Measurements from ENCODE around the gene PLCH2. TPM values are rescaled to one million over a fixed set of nuclear protein-coding genes. Genes with fewer than 3 reads are reported as not detected.
A peak's percentile ranks its signal among the peaks of the same experiment; 100 is the strongest.
"Not testable (repeated sequence)": the region's sequence is repeated elsewhere in the genome, so short reads cannot be mapped to it uniquely, and the experiment has no call there.

The PLCH2 gene
- total RNA-seq, 2 donors from 2014 or later: 5.7 to 27.4 TPM

DNA sequence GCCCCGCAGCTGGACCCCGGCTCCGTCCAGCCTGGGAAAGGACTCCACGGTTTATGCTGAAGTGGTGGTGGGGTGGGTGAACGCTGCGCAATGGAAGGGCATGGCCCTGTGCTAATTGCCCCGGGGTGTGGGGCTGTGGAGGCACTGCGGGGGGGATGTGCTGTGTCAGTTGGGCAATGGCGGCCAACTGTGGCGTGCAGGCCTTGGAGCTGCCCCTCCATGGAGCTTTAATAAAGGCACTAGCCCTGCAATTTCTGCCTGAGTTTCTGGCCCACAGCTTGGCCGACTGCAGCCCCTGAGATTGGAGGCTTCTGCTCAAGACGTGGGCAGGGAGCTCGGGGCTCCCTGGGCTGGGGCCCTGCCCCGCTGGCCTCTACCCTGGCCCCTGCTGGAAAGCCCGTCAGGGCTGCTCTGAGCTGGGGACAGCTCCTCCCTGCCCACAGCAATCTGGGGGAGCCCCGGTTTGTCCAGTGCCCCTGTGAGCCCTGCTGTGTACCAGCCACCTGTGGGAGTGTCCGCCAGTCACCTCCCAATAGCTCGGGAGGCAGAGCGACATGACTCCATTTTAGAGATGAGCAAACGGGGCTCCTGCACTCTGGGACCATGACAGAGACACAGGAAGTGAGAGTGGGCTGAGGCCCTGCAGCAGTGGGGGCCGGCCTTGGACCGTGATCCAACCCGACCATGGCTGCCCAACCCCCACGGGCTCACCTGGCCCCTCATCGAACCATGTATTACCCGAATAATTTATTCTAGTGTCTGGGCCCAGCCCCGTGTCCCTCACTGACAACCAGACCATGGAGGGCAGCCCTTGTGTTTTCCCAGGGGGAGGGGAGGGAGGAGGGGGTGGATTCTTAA lies 71.3 kb downstream of the PLCH2 start:
- intact Hi-C loops (cut with DNase I): no loop called here
- no peaks in the 10 kb centered on the region for H3K27me3 ChIP-seq

DNA sequence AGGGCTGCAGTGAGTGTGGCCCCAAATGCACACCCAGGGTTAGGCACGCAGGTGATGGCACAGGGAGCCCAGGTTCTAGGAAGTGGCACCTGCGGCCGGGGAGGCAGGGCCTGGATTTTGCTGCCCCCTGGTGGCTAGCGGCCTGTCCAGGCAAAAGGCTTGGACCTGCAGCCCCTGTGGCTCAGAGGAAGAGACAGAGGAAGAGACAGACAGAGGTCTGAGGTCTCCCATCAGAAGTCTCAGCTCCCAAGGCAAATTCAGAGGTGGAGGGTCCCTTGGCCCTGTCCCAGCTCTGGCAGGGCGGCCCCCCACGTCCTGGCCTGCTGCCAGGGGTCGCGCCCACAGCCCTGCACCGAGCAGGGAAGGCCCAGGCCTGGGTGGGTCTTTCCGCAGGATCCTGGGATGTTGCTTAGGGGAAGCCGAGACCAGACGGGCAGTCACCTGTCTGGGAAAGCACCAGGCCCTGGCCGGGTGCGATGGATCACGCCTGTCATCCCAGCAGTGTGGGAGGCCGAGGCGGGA lies 72.0 kb downstream of the PLCH2 start:
- ATAC-seq (peak; percentile 61), DNase-seq (peak; percentile 87 to 90 (median 88))
- Histone ChIP-seq H3K27ac (peak overlapping the region; percentile 77 to 96 (median 94)), H3K4me1 (peaks cover 49% of the 10 kb centered on the region), H3K4me3 (no peak overlapping the region), H3K27me3 (no peaks in the 10 kb centered on the region), H3K9me3 (no peaks in the 10 kb centered on the region), H3K36me3 (replicated peaks in 1 of 2; ENCODE audit: insufficient read depth in 1 of 2, low read depth in 2 of 2) (no peaks in the 10 kb centered on the region)
- WGBS, 2 donors: 7 to 10% methylated on average over 3 to 17 of the region's 17 CpGs
- intact Hi-C loops (cut with DNase I): no loop called here
- TF ChIP-seq, protein P1, sequence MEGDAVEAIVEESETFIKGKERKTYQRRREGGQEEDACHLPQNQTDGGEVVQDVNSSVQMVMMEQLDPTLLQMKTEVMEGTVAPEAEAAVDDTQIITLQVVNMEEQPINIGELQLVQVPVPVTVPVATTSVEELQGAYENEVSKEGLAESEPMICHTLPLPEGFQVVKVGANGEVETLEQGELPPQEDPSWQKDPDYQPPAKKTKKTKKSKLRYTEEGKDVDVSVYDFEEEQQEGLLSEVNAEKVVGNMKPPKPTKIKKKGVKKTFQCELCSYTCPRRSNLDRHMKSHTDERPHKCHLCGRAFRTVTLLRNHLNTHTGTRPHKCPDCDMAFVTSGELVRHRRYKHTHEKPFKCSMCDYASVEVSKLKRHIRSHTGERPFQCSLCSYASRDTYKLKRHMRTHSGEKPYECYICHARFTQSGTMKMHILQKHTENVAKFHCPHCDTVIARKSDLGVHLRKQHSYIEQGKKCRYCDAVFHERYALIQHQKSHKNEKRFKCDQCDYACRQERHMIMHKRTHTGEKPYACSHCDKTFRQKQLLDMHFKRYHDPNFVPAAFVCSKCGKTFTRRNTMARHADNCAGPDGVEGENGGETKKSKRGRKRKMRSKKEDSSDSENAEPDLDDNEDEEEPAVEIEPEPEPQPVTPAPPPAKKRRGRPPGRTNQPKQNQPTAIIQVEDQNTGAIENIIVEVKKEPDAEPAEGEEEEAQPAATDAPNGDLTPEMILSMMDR (IDR thresholded peaks at IDR 0.05): peak; percentile 93 to 96 (median 94)
- no peak for TF ChIP-seq POLR2A (IDR thresholded peaks at IDR 0.05)

More for the DNA sequence above, 71.3 kb downstream of the PLCH2 start:
- Histone ChIP-seq H3K36me3 (replicated peaks in 1 of 2; ENCODE audit: insufficient read depth in 1 of 2, low read depth in 2 of 2) (no peaks in the 10 kb centered on the region), H3K27ac (peak overlapping the region; percentile 77 to 96 (median 94)), H3K9me3 (no peaks in the 10 kb centered on the region), H3K4me1 (peaks cover 49% of the 10 kb centered on the region), H3K4me3 (no peak overlapping the region)
- ATAC-seq (no peak), DNase-seq (no peak)
- TF ChIP-seq, protein P1 (IDR thresholded peaks at IDR 0.05): no peak
- TF ChIP-seq POLR2A (IDR thresholded peaks at IDR 0.05): peak in 1 of 3 donors; percentile 53
- 19 to 36% methylated on average over 7 to 27 of the region's 27 CpGs for WGBS, 2 donors

DNA sequence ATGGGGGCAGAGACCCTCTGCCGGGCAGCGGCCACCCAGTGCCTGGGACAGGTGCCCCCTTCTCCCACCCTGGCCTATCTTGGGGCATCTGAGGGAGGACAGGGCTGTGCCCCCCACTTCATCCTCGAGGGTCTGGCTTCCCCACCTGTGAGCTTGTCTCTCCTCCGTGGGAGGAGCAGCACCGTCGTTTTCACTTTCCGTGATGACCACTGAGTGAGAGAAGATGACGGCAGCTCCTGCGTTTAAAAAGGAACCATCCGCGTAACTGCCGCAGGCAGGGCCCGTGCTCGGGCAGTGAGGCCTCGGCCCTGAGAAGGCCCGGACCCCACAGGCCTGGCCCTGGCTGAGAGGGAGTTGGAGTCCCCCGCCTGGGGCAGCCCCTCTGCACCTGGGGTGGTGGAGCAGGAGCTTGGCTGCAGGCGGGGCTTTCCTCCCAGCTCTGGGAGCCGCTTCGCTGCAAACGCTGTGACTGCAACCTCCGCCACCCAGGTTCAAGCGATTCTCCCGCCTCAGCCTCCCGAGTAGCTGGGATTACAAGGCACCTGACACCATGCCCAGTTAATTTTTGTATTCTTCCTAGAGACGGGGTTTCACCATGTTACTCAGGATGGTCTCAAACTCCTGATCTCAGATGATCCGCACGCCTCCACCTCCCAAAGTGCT lies 73.4 kb downstream of the PLCH2 start:
- WGBS, 2 donors: 73 to 79% methylated on average over 3 to 20 of the region's 28 CpGs
- intact Hi-C loops (cut with DNase I); H3K9me3 ChIP-seq; H3K4me3 ChIP-seq; ATAC-seq; H3K36me3 ChIP-seq (replicated peaks in 1 of 2; ENCODE audit: insufficient read depth in 1 of 2, low read depth in 2 of 2); DNase-seq; H3K27me3 ChIP-seq: not testable (repeated sequence)
- Histone ChIP-seq H3K4me1 (peaks cover 49% of the 10 kb centered on the region), H3K27ac (peak overlapping the region; percentile 92 to 96 (median 95))

DNA sequence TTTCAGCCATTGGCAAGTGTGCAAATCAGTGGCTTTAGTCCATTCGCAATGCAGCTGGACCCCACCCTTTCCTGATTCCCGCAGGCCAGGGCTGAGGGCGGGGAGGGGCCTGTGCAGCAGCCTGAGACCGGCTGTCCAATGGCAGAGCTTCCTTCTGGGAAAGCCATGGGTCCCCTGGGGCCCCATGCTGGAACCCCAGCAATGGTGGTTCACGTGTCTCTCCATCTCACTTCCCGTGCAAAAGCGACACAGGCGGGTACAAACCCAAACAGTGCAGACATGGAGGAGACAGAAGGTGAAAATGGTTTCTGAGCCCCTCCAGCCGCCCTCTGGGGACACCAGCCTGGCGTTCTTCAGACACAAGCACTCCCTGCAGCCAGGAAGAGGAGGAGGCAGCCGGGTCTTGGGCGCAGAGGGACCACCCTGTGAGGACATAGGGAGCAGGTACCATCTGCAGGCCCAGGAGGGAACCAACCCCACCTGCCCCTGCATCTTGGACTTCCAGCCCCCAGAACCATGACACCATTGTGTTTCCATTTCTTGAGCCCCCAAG lies 74.3 kb downstream of the PLCH2 start:
- H3K27me3 ChIP-seq; ATAC-seq; H3K36me3 ChIP-seq (replicated peaks in 1 of 2; ENCODE audit: insufficient read depth in 1 of 2, low read depth in 2 of 2); intact Hi-C loops (cut with DNase I); H3K27ac ChIP-seq; DNase-seq; H3K4me3 ChIP-seq; H3K9me3 ChIP-seq: not testable (repeated sequence)
- WGBS, 2 donors: 72 to 87% methylated on average over 8 to 10 of the region's 12 CpGs
- H3K4me1 ChIP-seq: peaks cover 50% of the 10 kb centered on the region

DNA sequence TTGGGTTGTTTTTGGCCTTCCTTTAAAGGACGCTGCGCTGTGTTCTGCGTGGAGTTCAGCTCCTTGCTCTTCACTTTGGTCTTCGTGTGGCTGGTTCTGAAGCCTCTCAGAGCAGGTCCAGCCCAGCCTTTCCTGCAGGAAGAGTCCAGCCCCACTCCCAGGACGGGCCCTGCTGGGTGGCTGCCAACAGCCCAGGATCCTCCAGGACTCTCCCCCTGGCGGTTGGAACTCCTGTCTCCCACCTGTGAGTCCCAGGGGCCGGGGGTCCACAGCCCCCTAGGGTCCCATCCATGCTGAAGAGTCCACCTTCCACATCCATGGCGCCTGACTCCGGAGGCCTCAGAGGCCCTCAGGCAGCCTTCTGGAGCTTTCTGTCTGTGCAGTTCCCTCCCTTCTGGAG lies 75.5 kb downstream of the PLCH2 start:
- H3K36me3 ChIP-seq (replicated peaks in 1 of 2; ENCODE audit: insufficient read depth in 1 of 2, low read depth in 2 of 2); H3K9me3 ChIP-seq; H3K27ac ChIP-seq; intact Hi-C loops (cut with DNase I); H3K4me3 ChIP-seq; ATAC-seq; DNase-seq; H3K27me3 ChIP-seq: not testable (repeated sequence)
- H3K4me1 ChIP-seq: peaks cover 47% of the 10 kb centered on the region
- WGBS, 2 donors: 74 to 79% methylated on average over 6 to 7 of the region's 9 CpGs

DNA sequence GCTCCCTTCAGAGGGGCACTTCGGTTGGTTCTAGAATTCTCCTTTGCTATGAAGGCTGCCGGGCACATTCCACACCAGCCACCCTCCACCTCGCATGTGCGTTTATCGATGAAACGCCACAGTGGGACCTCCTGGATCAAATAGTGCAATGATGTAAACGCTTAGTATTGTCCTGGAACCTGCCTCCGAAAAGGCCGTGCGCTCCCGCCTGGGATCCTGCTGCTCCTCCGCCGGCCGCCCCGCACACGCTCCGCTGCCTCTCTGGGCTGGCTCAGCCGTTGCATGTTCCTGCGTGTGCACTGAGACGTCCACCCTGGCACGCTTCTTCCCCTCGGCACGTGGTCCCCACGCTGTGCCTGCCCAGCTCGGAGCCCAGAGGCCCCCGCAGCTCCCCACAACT lies 76.1 kb downstream of the PLCH2 start:
- Histone ChIP-seq H3K27me3 (no peaks in the 10 kb centered on the region), H3K36me3 (replicated peaks in 1 of 2; ENCODE audit: insufficient read depth in 1 of 2, low read depth in 2 of 2) (no peaks in the 10 kb centered on the region), H3K4me3 (no peak overlapping the region), H3K27ac (no peak overlapping the region), H3K4me1 (peaks cover 46% of the 10 kb centered on the region), H3K9me3 (no peaks in the 10 kb centered on the region)
- WGBS, 2 donors: 85% methylated on average over 17 to 23 of the region's 26 CpGs
- intact Hi-C loops (cut with DNase I): no loop called here
- ATAC-seq (no peak), DNase-seq (no peak)
- TF ChIP-seq POLR2A (IDR thresholded peaks at IDR 0.05): no peak
- TF ChIP-seq, protein P1 (IDR thresholded peaks at IDR 0.05): no peak

DNA sequence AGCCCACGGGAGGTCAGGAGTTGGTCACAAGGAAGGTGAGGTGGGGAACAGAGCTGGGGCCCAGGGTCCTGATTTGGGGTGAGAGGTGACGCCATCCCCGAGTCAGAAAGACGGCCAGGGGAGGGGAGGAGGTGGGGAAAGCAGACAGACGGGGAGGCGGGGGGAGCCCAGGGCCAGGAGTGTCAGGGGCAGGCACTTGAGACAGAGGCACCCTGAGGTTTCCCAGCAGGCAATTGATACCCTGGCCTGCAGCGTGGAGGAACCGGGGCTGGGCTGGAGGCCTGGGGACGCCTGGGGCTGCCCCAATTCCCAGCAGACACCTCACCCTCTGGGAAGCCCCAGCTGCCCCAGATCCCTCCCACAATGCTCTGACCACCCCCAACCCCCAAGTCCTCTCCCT lies 77.0 kb downstream of the PLCH2 start:
- DNase-seq; intact Hi-C loops (cut with DNase I); H3K27ac ChIP-seq; H3K27me3 ChIP-seq; H3K4me3 ChIP-seq; H3K9me3 ChIP-seq; H3K36me3 ChIP-seq (replicated peaks in 1 of 2; ENCODE audit: insufficient read depth in 1 of 2, low read depth in 2 of 2); ATAC-seq: not testable (repeated sequence)
- H3K4me1 ChIP-seq: peaks cover 46% of the 10 kb centered on the region
- WGBS, 2 donors: 64% methylated on average over 8 of the region's 9 CpGs; no CpG with 5 or more reads in 1 of the 2 donors

Measured in body of pancreas (tissue), 4 donors.